Transverse colon (tissue), 3 donors: ENCODE data around the gene C6orf136.

Experiments
- EP300 ChIP-seq: sonication (generic); formaldehyde crosslinking; IDR thresholded peaks from one replicate; pipeline ENCODE4 v1.6.1; 2017; ENCODE audit warnings: antibody characterized with exemption, low read depth
- TF ChIP-seq, protein P1 (sequence below), 5 experiments: fragments of 200-600 bp in 3 of 5; fragments of 450-650 bp in 2 of 5; sonication (generic) in 3 of 5; IDR thresholded peaks; 1 replicate in 2 of 5; 2 replicates in 3 of 5; pipeline ENCODE4 v1.5.1; 2016 to 2017; ENCODE audit warnings: antibody characterized with exemption in 5 of 5, inconsistent platforms in 3 of 5, mild to moderate bottlenecking in 2 of 5, moderate library complexity in 1 of 5

GRCh38 chr6:30654798-30655742 is 8.1 kb downstream of the C6orf136 start:
- TF ChIP-seq, protein P1, sequence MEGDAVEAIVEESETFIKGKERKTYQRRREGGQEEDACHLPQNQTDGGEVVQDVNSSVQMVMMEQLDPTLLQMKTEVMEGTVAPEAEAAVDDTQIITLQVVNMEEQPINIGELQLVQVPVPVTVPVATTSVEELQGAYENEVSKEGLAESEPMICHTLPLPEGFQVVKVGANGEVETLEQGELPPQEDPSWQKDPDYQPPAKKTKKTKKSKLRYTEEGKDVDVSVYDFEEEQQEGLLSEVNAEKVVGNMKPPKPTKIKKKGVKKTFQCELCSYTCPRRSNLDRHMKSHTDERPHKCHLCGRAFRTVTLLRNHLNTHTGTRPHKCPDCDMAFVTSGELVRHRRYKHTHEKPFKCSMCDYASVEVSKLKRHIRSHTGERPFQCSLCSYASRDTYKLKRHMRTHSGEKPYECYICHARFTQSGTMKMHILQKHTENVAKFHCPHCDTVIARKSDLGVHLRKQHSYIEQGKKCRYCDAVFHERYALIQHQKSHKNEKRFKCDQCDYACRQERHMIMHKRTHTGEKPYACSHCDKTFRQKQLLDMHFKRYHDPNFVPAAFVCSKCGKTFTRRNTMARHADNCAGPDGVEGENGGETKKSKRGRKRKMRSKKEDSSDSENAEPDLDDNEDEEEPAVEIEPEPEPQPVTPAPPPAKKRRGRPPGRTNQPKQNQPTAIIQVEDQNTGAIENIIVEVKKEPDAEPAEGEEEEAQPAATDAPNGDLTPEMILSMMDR (IDR thresholded peaks at IDR 0.05) = no peak
- no peak for TF ChIP-seq EP300
